ENCODE data around the gene RYR1.

DNA sequence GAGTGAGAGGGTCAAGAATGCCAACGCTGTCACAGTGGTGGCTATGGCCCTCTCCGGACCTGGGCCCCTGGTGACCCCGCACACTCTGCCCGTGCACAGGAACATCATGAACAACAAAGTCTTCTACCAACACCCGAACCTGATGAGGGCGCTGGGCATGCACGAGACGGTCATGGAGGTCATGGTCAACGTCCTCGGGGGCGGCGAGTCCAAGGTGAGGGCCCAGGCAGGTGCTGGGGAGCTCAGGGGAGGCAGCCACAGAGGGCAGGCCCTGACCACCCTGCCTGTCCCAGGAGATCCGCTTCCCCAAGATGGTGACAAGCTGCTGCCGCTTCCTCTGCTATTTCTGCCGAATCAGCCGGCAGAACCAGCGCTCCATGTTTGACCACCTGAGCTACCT lies 62.6 kb downstream of the RYR1 start:
- no peak for TF ChIP-seq EZH2phosphoT487 (conservative IDR thresholded peaks at IDR 0.05; ENCODE audit: low read length)
- TF ChIP-seq, protein P1, sequence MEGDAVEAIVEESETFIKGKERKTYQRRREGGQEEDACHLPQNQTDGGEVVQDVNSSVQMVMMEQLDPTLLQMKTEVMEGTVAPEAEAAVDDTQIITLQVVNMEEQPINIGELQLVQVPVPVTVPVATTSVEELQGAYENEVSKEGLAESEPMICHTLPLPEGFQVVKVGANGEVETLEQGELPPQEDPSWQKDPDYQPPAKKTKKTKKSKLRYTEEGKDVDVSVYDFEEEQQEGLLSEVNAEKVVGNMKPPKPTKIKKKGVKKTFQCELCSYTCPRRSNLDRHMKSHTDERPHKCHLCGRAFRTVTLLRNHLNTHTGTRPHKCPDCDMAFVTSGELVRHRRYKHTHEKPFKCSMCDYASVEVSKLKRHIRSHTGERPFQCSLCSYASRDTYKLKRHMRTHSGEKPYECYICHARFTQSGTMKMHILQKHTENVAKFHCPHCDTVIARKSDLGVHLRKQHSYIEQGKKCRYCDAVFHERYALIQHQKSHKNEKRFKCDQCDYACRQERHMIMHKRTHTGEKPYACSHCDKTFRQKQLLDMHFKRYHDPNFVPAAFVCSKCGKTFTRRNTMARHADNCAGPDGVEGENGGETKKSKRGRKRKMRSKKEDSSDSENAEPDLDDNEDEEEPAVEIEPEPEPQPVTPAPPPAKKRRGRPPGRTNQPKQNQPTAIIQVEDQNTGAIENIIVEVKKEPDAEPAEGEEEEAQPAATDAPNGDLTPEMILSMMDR (IDR thresholded peaks at IDR 0.05; ENCODE audit: insufficient read depth, low read length, poor library complexity, severe bottlenecking): no peak

All from SU-DHL-6 (cell line).